Thymus (tissue), 11 donors: Measurements from ENCODE around the gene GFM2. TPM values are rescaled to one million over a fixed set of nuclear protein-coding genes. Genes with fewer than 3 reads are reported as not detected.

Experiments
- DNase-seq, 9 donors: peaks; one replicate each; pipeline ENCODE4 v3.0.0-alpha.2; 2013; ENCODE audit warnings: low spot score in 9 of 9, low read depth in 6 of 9, missing footprints in 1 of 9
- H3K27ac ChIP-seq, 2 donors: one replicate each; pipeline ENCODE4 v1.5.1; 2013; ENCODE audit warnings: control low read depth in 1 of 2, low read depth in 1 of 2, low read length in 1 of 2, mild to moderate bottlenecking in 1 of 2, moderate library complexity in 1 of 2
- H3K27me3 ChIP-seq, 2 donors: one replicate each; pipeline ENCODE4 v1.5.1; 2013; ENCODE audit warnings: low read length in 1 of 2; ENCODE audit not compliant: control insufficient read depth in 2 of 2, insufficient read depth in 1 of 2
- H3K36me3 ChIP-seq, 2 donors: one replicate each; pipeline ENCODE4 v1.5.1; 2013; ENCODE audit warnings: low read length in 1 of 2, mild to moderate bottlenecking in 1 of 2, moderate library complexity in 1 of 2; ENCODE audit not compliant: control insufficient read depth in 2 of 2, insufficient read depth in 2 of 2
- H3K4me1 ChIP-seq, 2 donors: one replicate each; pipeline ENCODE4 v1.5.1; 2013; ENCODE audit warnings: low read length in 2 of 2; ENCODE audit not compliant: control insufficient read depth in 2 of 2, insufficient read depth in 2 of 2
- H3K4me3 ChIP-seq, 2 donors: one replicate each; pipeline ENCODE4 v1.5.1; 2013; ENCODE audit warnings: low read length in 2 of 2, control low read depth in 1 of 2, mild to moderate bottlenecking in 1 of 2
- H3K9me3 ChIP-seq, 2 donors: one replicate each; pipeline ENCODE4 v1.5.1; 2013; ENCODE audit warnings: low read length in 1 of 2, mild to moderate bottlenecking in 1 of 2; ENCODE audit not compliant: control insufficient read depth in 2 of 2, insufficient read depth in 1 of 2
- WGBS: extraction: QIAGEN DNeasy Blood & Tissue Kit; methylation state at CpG from one replicate; pipeline ENCODE4 v1.1.7; 2013; 5-methylcytosine and 5-hydroxymethylcytosine counted together
- polyA plus RNA-seq: library from polyadenylated mRNA; stranded (reverse); fragments of 200-250 nt; gene quantifications from one replicate; pipeline ENCODE4 v1.2.3, GENCODE V29; 2013
- total RNA-seq: library from RNA; stranded (reverse); fragments of 120-200 nt; gene quantifications from one replicate; pipeline ENCODE4 v1.2.4, GENCODE V29; 2013
- donor health status: healthy.

GFM2 gene
- total and polyA plus RNA-seq, 2 donors: 36.4 to 37.2 TPM

DNA sequence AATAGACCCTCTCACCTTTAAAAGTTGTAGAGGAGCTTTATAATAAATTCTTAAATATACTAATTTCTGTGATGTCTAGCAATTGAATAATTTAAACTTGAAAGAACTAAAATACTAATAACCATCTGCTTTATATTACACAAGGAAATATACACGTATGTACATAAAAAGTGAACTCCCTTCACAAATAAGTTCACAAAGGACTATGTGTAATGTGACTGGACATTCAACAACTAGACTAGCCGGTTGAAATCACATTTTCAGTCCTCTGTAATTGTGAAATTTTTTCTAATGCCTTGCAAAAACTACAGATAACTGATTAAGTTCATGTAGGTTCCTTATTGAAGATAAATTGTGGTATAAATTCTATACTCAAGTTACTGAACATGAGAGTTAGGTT, 11.7 kb upstream of the GFM2 start:
- WGBS: 98% methylated on average over 2 of the region's 2 CpGs
- Histone ChIP-seq H3K9me3 (no peaks in the 10 kb centered on the region), H3K27me3 (no peaks in the 10 kb centered on the region), H3K4me3 (no peak overlapping the region), H3K36me3 (peaks cover 12 to 37% of the 10 kb centered on the region in 2 donors), H3K4me1 (no peaks in the 10 kb centered on the region), H3K27ac (no peak overlapping the region)
- no peak for DNase-seq

DNA sequence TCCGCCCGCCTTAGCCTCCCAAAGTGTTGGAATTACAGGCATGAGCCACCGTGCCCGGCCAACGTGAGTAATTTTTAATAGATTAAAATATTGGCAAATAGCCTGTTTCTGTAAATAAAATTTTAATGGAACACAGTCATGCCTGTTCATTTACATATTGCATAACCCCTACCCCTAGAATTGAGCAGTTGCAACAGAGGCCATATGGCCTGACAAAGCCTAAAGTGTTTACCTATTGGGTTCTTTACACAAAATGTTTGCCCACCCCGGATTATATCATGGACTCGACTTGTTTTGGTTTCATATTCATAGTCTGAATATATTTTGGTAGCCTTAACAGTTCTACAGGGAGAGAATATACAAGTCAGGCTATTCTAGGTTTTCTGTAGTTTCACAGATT, 5.4 kb upstream of the GFM2 start:
- WGBS: 98% methylated on average over 7 of the region's 7 CpGs
- H3K4me3 ChIP-seq: no peak overlapping the region
- no peak overlapping the region for H3K27ac ChIP-seq

DNA sequence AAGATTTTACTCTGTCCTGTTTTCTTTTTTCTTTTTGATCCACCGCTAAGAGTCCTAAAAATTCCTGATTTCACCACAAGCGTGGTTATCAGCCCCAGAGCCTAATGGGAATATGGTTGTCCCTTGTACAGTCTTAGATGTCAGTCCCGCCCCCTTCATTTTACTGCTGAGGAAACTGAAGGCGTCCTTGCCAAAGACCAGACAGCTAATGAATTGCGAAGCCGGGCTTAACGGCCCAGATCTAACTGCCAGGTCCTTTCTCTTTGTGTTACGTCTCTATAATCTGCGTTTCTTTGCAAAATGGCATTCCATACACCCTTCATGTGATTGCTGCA, 629 bp upstream of the GFM2 start:
- WGBS: 1% methylated on average over 9 of the region's 9 CpGs
- Histone ChIP-seq H3K27ac (peak overlapping the region; percentile 77 to 88), H3K36me3 (peaks cover 7 to 28% of the 10 kb centered on the region in 2 donors)

More for the DNA sequence above, 5.4 kb upstream of the GFM2 start:
- peaks cover 5 to 7% of the 10 kb centered on the region in 2 donors for H3K4me1 ChIP-seq
- DNase-seq: no peak
- no peaks in the 10 kb centered on the region for H3K9me3 ChIP-seq
- no peaks in the 10 kb centered on the region for H3K27me3 ChIP-seq
- H3K36me3 ChIP-seq: peaks cover 17 to 55% of the 10 kb centered on the region in 2 donors

GRCh38 chr5:74766418-74766848, 484 bp downstream of the GFM2 start:
- DNase-seq: peak; percentile 20 to 79 (median 39)
- H3K27ac ChIP-seq: peak overlapping the region; percentile 19 to 88
- peaks cover 4 to 35% of the 10 kb centered on the region in 2 donors for H3K36me3 ChIP-seq
- no peaks in the 10 kb centered on the region for H3K27me3 ChIP-seq
- peak overlapping the region; percentile 75 to 98 for H3K4me3 ChIP-seq
- under 1% methylated on average over 10 of the region's 10 CpGs for WGBS
- no peaks in the 10 kb centered on the region for H3K9me3 ChIP-seq
- peaks cover 9 to 20% of the 10 kb centered on the region in 2 donors for H3K4me1 ChIP-seq

More for the DNA sequence above, 629 bp upstream of the GFM2 start:
- Histone ChIP-seq H3K4me3 (peak overlapping the region; percentile 75 to 98), H3K4me1 (peaks cover 9 to 20% of the 10 kb centered on the region in 2 donors), H3K9me3 (no peaks in the 10 kb centered on the region), H3K27me3 (no peaks in the 10 kb centered on the region)
- peak in 1 of 9 donors; percentile 2 for DNase-seq

DNA sequence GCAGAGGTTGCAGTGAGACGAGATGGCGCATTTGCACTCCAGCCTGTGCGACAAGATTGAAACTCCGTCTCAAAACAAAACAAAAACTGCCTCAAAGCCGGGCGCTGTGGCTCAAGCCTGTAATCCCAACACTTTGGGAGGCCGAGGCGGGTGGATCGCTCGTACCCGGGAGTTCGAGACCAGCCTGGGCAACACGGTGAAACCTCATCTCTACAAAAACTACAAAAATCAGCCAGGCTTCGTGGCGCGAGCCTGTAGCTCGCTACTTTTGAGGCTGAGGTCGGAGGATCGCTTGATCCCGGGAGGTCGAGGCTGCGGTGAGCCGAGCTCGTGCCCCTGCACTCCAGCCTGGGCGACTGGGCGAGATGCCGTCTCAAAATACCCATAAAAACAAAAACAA, 988 bp downstream of the GFM2 start:
- Histone ChIP-seq H3K27me3 (no peaks in the 10 kb centered on the region), H3K36me3 (peaks cover 4 to 33% of the 10 kb centered on the region in 2 donors), H3K27ac (no peak overlapping the region), H3K4me1 (peaks cover 9 to 20% of the 10 kb centered on the region in 2 donors), H3K9me3 (no peaks in the 10 kb centered on the region), H3K4me3 (peak overlapping the region; percentile 75 to 98)
- no peak for DNase-seq
- 77% methylated on average over 27 of the region's 27 CpGs for WGBS

- no peaks in the 10 kb centered on the region for H3K9me3 ChIP-seq
- H3K4me3 ChIP-seq: no peak overlapping the region
- H3K27me3 ChIP-seq: no peaks in the 10 kb centered on the region
- H3K4me1 ChIP-seq: peaks cover 9 to 20% of the 10 kb centered on the region in 2 donors
- H3K27ac ChIP-seq: no peak overlapping the region
- 94% methylated on average over 9 of the region's 9 CpGs for WGBS
- no peak for DNase-seq
- peaks cover 4 to 30% of the 10 kb centered on the region in 2 donors for H3K36me3 ChIP-seq
Observed at GRCh38 chr5:74765201-74765600, 1.7 kb downstream of the GFM2 start.

- no peaks in the 10 kb centered on the region for H3K9me3 ChIP-seq
- DNase-seq: no peak
- no peak overlapping the region for H3K27ac ChIP-seq
- peaks cover 9 to 20% of the 10 kb centered on the region in 2 donors for H3K4me1 ChIP-seq
- H3K27me3 ChIP-seq: no peaks in the 10 kb centered on the region
- peaks cover 6 to 27% of the 10 kb centered on the region in 2 donors for H3K36me3 ChIP-seq
- H3K4me3 ChIP-seq: no peak overlapping the region
Observed at GRCh38 chr5:74763504-74763903, 3.4 kb downstream of the GFM2 start.

DNA sequence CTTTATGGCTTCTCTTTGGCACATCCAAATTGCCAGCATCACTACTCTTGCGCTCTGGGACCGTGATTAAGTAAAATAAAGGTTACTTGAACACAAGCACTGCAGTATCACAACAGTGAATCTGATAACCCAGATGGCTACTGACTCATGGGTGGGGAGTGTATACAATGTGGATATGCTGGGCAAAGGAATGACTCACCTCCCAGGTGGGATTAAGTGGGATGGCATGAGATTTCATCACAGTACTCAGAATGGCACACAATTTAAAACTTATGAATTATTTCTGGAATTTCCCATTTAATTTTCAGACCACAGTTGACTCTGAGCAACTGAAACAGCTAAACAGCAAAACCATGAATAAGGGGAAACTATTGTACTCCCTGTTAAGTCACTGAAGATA, 4.3 kb downstream of the GFM2 start:
- 98% methylated on average over 2 of the region's 2 CpGs for WGBS
- no peak overlapping the region for H3K27ac ChIP-seq
- peaks cover 9 to 31% of the 10 kb centered on the region in 2 donors for H3K36me3 ChIP-seq
- H3K9me3 ChIP-seq: no peaks in the 10 kb centered on the region
- DNase-seq: no peak
- H3K27me3 ChIP-seq: no peaks in the 10 kb centered on the region
- H3K4me3 ChIP-seq: no peak overlapping the region
- peaks cover 5 to 14% of the 10 kb centered on the region in 2 donors for H3K4me1 ChIP-seq

- H3K4me3 ChIP-seq: no peak overlapping the region
- H3K36me3 ChIP-seq: peaks cover 18 to 42% of the 10 kb centered on the region in 2 donors
- peaks cover 4 to 14% of the 10 kb centered on the region in 2 donors for H3K4me1 ChIP-seq
- no peak for DNase-seq
- H3K9me3 ChIP-seq: peaks cover 0 to under 1% of the 10 kb centered on the region in 2 donors
- H3K27me3 ChIP-seq: no peaks in the 10 kb centered on the region
- no peak overlapping the region for H3K27ac ChIP-seq
- 86% methylated on average over 1 of the region's 1 CpG for WGBS
Observed at GRCh38 chr5:74761241-74761640, 5.7 kb downstream of the GFM2 start.
